LHCN-M2 (cell line): ENCODE results near the gene SMARCD1. TPM values are rescaled to one million over a fixed set of nuclear protein-coding genes. Genes with fewer than 3 reads are reported as not detected.

Experiments
- DNase-seq: peaks from one replicate; pipeline ENCODE4 v3.0.0-alpha.2; 2012; ENCODE audit warnings: low read depth
- total RNA-seq: library from RNA; depleted of rRNA; stranded (reverse); fragments of >200 nt; gene quantifications from 2 replicates; pipeline ENCODE4 v1.2.3, GENCODE V29; 2014

The SMARCD1 gene
- total RNA-seq, 1 experiment from 2014 or later: 66.8 TPM

- DNase-seq: peak; percentile 37
These were observed 18.7 kb downstream of the SMARCD1 start, which contains the start of gene GPD1 for GRCh38 chr12:50103767-50104321. Gene GPD1 (plus strand): TSS chr12:50104008. CDS start chr12:50104051, 43 bp downstream.

- DNase-seq: no peak
These were observed 19.6 kb downstream of the SMARCD1 start for GRCh38 chr12:50104417-50105366.

- DNase-seq: no peak
These were observed 20.8 kb downstream of the SMARCD1 start for GRCh38 chr12:50105913-50106450.

GRCh38 chr12:50106907-50107306 lies 21.8 kb downstream of the SMARCD1 start:
- DNase-seq: no peak

GRCh38 chr12:50107416-50108268 lies 22.5 kb downstream of the SMARCD1 start:
- DNase-seq: no peak

- DNase-seq: no peak
These were observed 24.2 kb downstream of the SMARCD1 start for GRCh38 chr12:50109319-50109718.

- DNase-seq: peak; percentile 48
These were observed 25.1 kb downstream of the SMARCD1 start for GRCh38 chr12:50110127-50110761.

GRCh38 chr12:50110762-50111351 lies 25.7 kb downstream of the SMARCD1 start:
- peak; percentile 80 for DNase-seq

GRCh38 chr12:50111395-50111692 lies 26.2 kb downstream of the SMARCD1 start:
- no peak for DNase-seq

GRCh38 chr12:50111693-50112455 lies 26.7 kb downstream of the SMARCD1 start, which contains the start of gene COX14:
Gene COX14 (plus strand): TSS chr12:50112236. CDS start chr12:50120044, 7,808 bp downstream.
- DNase-seq: peak; percentile 100

GRCh38 chr12:50112456-50113218 lies 27.5 kb downstream of the SMARCD1 start:
- DNase-seq: peak; percentile 38

- no peak for DNase-seq
These were observed 32.0 kb downstream of the SMARCD1 start for GRCh38 chr12:50117057-50117622.

- no peak for DNase-seq
These were observed 34.2 kb downstream of the SMARCD1 start for GRCh38 chr12:50119387-50119786.

GRCh38 chr12:50120521-50120920 lies 35.4 kb downstream of the SMARCD1 start:
- no peak for DNase-seq

GRCh38 chr12:50120953-50121352 lies 35.8 kb downstream of the SMARCD1 start:
- no peak for DNase-seq

- DNase-seq: no peak
These were observed 36.5 kb downstream of the SMARCD1 start for GRCh38 chr12:50121641-50122040.

GRCh38 chr12:50123203-50123602 lies 38.1 kb downstream of the SMARCD1 start:
- DNase-seq: no peak

GRCh38 chr12:50127546-50127945 lies 42.4 kb downstream of the SMARCD1 start:
- DNase-seq: no peak

GRCh38 chr12:50129290-50129689 lies 44.1 kb downstream of the SMARCD1 start:
- no peak for DNase-seq
